HepG2 (cell line): Measurements from ENCODE around the gene SLC25A20. TPM values are rescaled to one million over a fixed set of nuclear protein-coding genes. Genes with fewer than 3 reads are reported as not detected.

Experiments
- AHR ChIP-seq: IDR thresholded peaks from 2 replicates; pipeline ENCODE4 v1.6.1; 2018; ENCODE audit warnings: missing genetic modification reagents, missing compliant biosample characterization
- ATF7-NPFF ChIP-seq: sonication (generic); formaldehyde crosslinking; IDR thresholded peaks from 2 replicates; pipeline ENCODE4 v1.8.1; 2023; ENCODE audit warnings: mild to moderate bottlenecking, low read depth, missing genetic modification reagents, moderate library complexity
- BHLHE40 ChIP-seq: IDR thresholded peaks from 2 replicates; pipeline ENCODE4 v1.6.1; 2011; ENCODE audit warnings: low read length, improper control_type of control experiment
- CCAR2 ChIP-seq: fragments of 200-400 bp; formaldehyde crosslinking; optimal IDR thresholded peaks from 2 replicates; pipeline ENCODE3; 2018; ENCODE audit warnings: low read depth, mild to moderate bottlenecking, low read length, moderate library complexity
- CREBL2 ChIP-seq: sonication (generic); formaldehyde crosslinking; IDR thresholded peaks from 2 replicates; pipeline ENCODE4 v1.8.1; 2023; ENCODE audit warnings: missing genetic modification reagents, mild to moderate bottlenecking, borderline replicate concordance
- DNMT3B ChIP-seq: conservative IDR thresholded peaks from 2 replicates; pipeline ENCODE4 v1.6.1; 2016; ENCODE audit warnings: missing biosample characterization, control low read depth
- DPF2 ChIP-seq: sonication (generic); formaldehyde crosslinking; IDR thresholded peaks from 2 replicates; pipeline ENCODE4 v1.4.0; 2020; ENCODE audit warnings: mild to moderate bottlenecking, low read depth, missing genetic modification reagents, borderline replicate concordance
- KAT7 ChIP-seq: IDR thresholded peaks from 2 replicates; pipeline ENCODE4 v1.6.1; 2018; ENCODE audit warnings: borderline replicate concordance, missing compliant biosample characterization
- SRSF1 ChIP-seq: fragments of 200-400 bp; formaldehyde crosslinking; optimal IDR thresholded peaks from 2 replicates; pipeline ENCODE3; 2017; ENCODE audit warnings: mild to moderate bottlenecking, low read depth, low read length, moderate library complexity
- SRSF9 ChIP-seq: fragments of 200-400 bp; formaldehyde crosslinking; IDR thresholded peaks from 2 replicates; pipeline ENCODE4 v1.6.1; 2018; ENCODE audit warnings: borderline replicate concordance, mild to moderate bottlenecking, low read depth, low read length; ENCODE audit not compliant: insufficient read depth, poor library complexity, severe bottlenecking
- ZHX1 ChIP-seq: sonication (generic); formaldehyde crosslinking; IDR thresholded peaks from 2 replicates; pipeline ENCODE4 v1.8.1; 2022; ENCODE audit warnings: low read depth, mild to moderate bottlenecking, missing genetic modification reagents
- ZNF34 ChIP-seq: sonication (generic); formaldehyde crosslinking; IDR thresholded peaks from 2 replicates; pipeline ENCODE4 v1.4.0; 2020; ENCODE audit warnings: mild to moderate bottlenecking, missing genetic modification reagents, borderline replicate concordance
- ZNF777 ChIP-seq: sonication (generic); formaldehyde crosslinking; IDR thresholded peaks from 2 replicates; pipeline ENCODE4 v1.4.0; 2020; ENCODE audit warnings: missing genetic modification reagents
- ZNF879 ChIP-seq: sonication (generic); formaldehyde crosslinking; IDR thresholded peaks from 2 replicates; pipeline ENCODE4 v1.8.1; 2023; ENCODE audit warnings: missing genetic modification reagents
- ZSCAN22 ChIP-seq: sonication (generic); formaldehyde crosslinking; IDR thresholded peaks from 2 replicates; pipeline ENCODE4 v1.4.0; 2020; ENCODE audit warnings: mild to moderate bottlenecking, missing genetic modification reagents
- polyA plus RNA-seq, 8 experiments: library from polyadenylated mRNA; depleted of rRNA in 3 of 8; stranded (reverse) in 7 of 8; unstranded in 1 of 8; fragments of >200 nt; fragmentation: Illumina TruSeq in 4 of 8; extraction: Trizol in 4 of 8; gene quantifications; 2 replicates each; pipeline versions ENCODE4 v1.2.1 to v1.2.3, GENCODE V29; 2011 to 2016; ENCODE audit warnings: low read depth in 4 of 8, missing spikeins in 1 of 8, mixed read lengths in 1 of 8; ENCODE audit not compliant: insufficient read depth in 1 of 8
- total RNA-seq, 5 experiments: library from RNA; depleted of rRNA; stranded (reverse); fragments of >200 nt; fragmentation: Illumina TruSeq; extraction: Trizol; gene quantifications; 2 replicates each; pipeline ENCODE4 v1.2.3, GENCODE V29; 2016; ENCODE audit warnings: low read depth in 1 of 5
- TF ChIP-seq, protein P1 (sequence below): IDR thresholded peaks from 2 replicates; pipeline ENCODE4 v1.6.1; 2016; ENCODE audit warnings: low read depth, missing genetic modification reagents, missing compliant biosample characterization
- TF ChIP-seq, protein P2 (sequence below): sonication (generic); IDR thresholded peaks from 2 replicates; pipeline ENCODE4 v1.6.1; 2016; ENCODE audit warnings: low read depth, borderline replicate concordance
- TF ChIP-seq, protein P3 (sequence below): sonication (generic); formaldehyde crosslinking; IDR thresholded peaks from 2 replicates; pipeline ENCODE4 v1.8.0; 2022; ENCODE audit warnings: mild to moderate bottlenecking, missing genetic modification reagents

SLC25A20 gene
- total and polyA plus RNA-seq, 2 of the 13 experiments (the other 11 are each of a cell fraction or from before 2014, with no cell fraction given): 21.1 to 26.6 TPM

GRCh38 chr3:48918388-48919214 lies 19.9 kb upstream of the SLC25A20 start, which contains the start of gene ARIH2 (continued):
- TF ChIP-seq, protein P1, sequence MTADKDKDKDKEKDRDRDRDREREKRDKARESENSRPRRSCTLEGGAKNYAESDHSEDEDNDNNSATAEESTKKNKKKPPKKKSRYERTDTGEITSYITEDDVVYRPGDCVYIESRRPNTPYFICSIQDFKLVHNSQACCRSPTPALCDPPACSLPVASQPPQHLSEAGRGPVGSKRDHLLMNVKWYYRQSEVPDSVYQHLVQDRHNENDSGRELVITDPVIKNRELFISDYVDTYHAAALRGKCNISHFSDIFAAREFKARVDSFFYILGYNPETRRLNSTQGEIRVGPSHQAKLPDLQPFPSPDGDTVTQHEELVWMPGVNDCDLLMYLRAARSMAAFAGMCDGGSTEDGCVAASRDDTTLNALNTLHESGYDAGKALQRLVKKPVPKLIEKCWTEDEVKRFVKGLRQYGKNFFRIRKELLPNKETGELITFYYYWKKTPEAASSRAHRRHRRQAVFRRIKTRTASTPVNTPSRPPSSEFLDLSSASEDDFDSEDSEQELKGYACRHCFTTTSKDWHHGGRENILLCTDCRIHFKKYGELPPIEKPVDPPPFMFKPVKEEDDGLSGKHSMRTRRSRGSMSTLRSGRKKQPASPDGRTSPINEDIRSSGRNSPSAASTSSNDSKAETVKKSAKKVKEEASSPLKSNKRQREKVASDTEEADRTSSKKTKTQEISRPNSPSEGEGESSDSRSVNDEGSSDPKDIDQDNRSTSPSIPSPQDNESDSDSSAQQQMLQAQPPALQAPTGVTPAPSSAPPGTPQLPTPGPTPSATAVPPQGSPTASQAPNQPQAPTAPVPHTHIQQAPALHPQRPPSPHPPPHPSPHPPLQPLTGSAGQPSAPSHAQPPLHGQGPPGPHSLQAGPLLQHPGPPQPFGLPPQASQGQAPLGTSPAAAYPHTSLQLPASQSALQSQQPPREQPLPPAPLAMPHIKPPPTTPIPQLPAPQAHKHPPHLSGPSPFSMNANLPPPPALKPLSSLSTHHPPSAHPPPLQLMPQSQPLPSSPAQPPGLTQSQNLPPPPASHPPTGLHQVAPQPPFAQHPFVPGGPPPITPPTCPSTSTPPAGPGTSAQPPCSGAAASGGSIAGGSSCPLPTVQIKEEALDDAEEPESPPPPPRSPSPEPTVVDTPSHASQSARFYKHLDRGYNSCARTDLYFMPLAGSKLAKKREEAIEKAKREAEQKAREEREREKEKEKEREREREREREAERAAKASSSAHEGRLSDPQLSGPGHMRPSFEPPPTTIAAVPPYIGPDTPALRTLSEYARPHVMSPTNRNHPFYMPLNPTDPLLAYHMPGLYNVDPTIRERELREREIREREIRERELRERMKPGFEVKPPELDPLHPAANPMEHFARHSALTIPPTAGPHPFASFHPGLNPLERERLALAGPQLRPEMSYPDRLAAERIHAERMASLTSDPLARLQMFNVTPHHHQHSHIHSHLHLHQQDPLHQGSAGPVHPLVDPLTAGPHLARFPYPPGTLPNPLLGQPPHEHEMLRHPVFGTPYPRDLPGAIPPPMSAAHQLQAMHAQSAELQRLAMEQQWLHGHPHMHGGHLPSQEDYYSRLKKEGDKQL: no peak
- TF ChIP-seq CCAR2 (no peak), BHLHE40 (no peak), CREBL2 (CRISPR knock-in tag) (no peak), SRSF9 (no peak), ATF7-NPFF (no peak; the same call in 1 of the 2 replicates), KAT7 (CRISPR knock-in tag) (0 out of 2 replicates have a peak, but pooled peaks have one; percentile 63), ZNF777 (CRISPR knock-in tag) (no peak), ZNF879 (CRISPR knock-in tag) (no peak), SRSF1 (peak; percentile 37), ZSCAN22 (CRISPR knock-in tag) (no peak), DNMT3B (CRISPR knock-in tag) (0 out of 2 replicates have a peak, but pooled peaks have one; percentile 30), DPF2 (CRISPR knock-in tag) (no peak), ZNF34 (CRISPR knock-in tag) (0 out of 2 replicates have a peak, but pooled peaks have one; percentile 18), ZHX1 (CRISPR knock-in tag) (no peak), AHR (CRISPR knock-in tag) (0 out of 2 replicates have a peak, but pooled peaks have one; percentile 22)
- TF ChIP-seq, protein P2, sequence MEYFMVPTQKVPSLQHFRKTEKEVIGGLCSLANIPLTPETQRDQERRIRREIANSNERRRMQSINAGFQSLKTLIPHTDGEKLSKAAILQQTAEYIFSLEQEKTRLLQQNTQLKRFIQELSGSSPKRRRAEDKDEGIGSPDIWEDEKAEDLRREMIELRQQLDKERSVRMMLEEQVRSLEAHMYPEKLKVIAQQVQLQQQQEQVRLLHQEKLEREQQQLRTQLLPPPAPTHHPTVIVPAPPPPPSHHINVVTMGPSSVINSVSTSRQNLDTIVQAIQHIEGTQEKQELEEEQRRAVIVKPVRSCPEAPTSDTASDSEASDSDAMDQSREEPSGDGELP: no peak
- TF ChIP-seq, protein P3, sequence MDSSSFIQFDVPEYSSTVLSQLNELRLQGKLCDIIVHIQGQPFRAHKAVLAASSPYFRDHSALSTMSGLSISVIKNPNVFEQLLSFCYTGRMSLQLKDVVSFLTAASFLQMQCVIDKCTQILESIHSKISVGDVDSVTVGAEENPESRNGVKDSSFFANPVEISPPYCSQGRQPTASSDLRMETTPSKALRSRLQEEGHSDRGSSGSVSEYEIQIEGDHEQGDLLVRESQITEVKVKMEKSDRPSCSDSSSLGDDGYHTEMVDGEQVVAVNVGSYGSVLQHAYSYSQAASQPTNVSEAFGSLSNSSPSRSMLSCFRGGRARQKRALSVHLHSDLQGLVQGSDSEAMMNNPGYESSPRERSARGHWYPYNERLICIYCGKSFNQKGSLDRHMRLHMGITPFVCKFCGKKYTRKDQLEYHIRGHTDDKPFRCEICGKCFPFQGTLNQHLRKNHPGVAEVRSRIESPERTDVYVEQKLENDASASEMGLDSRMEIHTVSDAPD (CRISPR knock-in tag): no peak
